ENCODE results near the gene NUDT3. TPM values are rescaled to one million over a fixed set of nuclear protein-coding genes. Genes with fewer than 3 reads are reported as not detected.
A peak's percentile ranks its signal among the peaks of the same experiment; 100 is the strongest.
"Not testable (repeated sequence)": the region's sequence is repeated elsewhere in the genome, so short reads cannot be mapped to it uniquely, and the experiment has no call there.

The NUDT3 gene
- total RNA-seq, 1 experiment from 2014 or later = 20.7 TPM

DNA sequence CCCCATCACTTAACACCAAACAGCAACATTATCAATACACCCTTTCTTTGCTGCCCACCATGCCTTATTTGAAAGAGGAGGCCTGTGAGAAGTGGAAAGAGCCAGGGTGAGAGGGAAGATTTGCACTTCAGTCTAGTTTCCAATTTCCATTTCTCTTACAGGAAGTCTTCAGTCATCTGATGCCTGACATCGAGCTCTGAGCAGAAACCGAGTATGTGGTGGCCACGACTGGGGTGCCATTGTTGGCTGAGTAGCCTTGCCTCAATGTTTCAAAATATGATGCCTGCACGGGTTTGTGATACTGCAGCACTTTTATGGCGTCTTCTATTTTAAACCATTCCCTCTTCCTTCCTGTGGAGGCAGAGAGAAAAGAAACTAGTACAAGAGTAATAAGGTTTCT is 103.9 kb downstream of the NUDT3 start:
- DNase-seq (ENCODE audit: low spot score) = no peak

DNA sequence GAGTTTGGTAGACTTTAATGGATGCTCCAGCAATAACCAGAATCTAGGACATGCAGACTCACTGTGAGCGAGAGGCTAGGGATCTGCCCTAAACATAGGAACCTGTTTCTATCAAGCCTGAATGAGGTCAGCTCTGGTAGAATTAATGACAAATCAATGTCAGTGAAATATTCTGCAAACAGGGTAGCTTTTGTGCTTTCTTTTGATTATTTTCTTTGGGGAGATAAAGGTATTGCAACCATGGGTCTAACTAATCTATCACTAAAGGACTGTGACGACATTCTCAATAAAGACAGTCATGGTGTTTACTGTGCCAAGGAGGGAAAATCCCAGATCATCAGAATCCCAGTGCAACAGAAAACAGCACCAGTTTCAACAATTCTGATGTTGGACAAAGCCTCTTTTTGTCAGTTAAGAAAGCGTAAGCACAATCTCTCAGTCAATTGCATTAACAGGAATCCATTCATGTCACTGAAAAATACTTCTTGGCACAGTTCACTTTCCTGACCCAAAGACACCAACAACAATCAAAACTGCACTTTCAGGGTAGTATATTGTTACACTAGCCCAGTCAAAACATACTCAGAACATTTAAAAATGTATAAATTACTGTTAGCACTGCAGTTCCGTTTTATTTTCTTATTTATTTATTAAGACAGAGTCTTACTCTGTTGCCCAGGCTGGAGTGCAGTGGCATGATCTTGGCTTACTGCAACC is 106.9 kb downstream of the NUDT3 start:
- DNase-seq (ENCODE audit: low spot score) = no peak

DNA sequence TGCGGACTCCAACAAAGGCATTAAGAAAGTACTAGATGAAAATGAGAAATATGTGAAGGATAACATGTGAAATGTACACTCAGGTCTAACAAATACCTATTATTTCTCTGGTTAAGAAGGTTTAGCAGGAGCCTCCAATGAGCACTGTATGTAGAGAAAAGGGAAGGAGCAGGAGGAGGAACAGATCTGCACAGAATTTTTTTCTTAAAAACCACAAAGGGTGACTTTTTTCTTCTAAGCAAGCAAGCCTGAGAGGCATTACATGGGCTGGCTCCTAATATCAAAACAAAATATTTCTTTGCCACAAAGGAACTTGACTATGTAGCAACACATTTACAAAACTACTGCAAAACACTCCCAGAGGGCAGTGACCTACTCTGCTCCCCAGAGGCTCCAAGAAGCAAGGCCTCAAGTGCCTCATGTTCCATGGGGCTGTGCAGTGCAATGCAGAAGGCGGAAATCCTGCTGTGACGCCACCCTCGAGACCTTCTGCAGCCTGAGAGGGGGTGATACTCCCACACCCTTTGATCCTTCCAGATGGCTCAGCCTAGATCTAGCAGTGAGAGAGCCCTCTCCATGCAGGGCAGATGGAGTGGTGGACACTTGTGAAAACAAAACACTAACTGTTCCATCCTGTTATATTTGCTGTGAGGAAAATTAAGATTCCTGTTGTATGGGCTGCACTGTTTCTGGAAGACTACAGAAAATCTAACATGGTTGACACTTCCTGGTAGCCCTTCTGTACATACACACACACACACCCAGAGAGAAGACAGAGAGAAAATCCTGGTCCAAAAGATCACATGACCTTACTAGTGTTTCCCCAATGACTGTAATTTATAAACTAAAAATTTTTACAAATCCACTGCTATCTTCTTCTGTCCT is 107.7 kb downstream of the NUDT3 start:
- DNase-seq (ENCODE audit: low spot score) = no peak

DNA sequence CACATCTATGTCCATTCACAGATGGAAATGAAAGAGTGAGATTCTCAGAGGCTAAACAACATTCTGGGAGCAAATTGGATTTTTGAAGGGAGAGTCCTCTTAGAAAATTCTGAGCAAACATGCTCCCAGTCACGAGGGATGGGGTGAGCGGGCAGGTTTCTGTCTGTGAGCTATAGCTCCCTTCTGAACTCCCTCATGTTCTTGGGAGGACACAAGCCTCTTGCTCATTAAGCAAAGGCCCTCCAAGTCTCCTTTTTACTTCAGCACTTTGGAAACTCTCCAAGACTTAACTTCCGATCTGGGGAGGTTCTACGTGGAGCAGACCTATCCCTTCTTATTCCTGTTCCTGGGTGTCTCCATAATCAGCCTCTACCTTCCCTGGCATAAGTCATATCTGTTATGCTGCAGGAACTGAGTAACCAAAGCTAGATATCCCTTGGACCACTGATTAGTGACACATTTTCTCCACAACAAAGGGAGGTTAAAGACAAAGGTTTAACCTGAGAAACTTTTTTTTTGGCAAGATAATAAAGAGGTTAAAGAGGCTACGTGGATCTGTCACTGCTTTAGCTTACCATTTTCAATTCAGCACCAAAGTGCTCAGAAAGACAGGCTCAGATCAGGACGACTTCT is 110.7 kb downstream of the NUDT3 start:
- DNase-seq (ENCODE audit: low spot score) = no peak

DNA sequence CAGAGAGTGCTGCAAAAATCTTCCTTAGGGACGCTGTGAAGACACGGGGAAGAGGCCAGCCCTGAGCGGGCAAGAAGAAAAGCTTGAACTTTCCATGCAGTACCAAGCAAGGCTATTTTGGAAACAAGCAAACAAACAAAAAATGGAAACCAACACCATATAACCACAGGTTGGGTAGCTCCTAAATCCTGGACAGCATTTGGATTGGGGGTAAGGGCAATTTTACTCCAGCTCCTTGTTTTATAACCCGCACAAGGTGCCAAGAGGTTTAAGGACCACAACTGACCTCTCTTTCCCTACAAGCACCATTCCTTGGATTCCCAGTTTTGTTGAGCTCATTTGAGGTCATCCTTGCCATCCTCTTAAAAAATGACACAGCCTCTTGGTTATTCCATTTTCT is 112.3 kb downstream of the NUDT3 start:
- no peak for DNase-seq (ENCODE audit: low spot score)

DNA sequence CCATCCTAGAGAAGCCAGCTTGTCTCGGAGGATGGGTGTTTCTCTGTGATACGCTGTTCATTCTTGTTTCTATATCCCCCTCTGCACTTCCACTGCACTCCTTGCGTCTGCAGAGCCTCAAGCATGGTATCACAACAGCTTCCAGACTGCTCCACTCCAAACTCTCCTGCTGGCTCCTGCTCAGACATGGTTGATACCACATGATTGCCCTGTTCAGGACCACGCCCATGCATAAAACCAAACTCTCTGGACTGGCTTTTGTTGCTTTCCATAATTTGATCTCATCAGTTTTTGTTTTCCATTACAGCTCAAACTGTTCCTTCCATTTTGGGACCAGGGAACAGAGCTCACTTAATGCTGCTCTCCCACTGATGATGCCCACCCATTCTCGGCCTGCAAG is 113.6 kb downstream of the NUDT3 start:
- no peak for DNase-seq (ENCODE audit: low spot score)

DNA sequence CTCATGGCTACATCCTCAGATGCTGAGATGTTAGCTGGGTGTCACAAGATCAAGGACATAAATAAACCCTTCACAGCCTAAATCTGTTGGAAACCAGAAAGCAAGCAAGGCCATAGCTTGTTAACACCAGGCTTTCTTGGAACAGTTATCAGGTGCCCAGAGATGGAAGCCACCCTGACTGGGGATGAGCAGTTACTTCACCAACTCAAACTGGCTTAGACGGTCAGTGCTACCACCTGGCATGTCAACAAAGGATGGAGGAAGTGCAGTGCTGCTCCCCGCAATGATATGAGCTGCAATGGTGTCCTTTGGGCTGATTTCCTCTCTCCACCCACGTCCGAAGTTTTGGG is 114.7 kb downstream of the NUDT3 start:
- no peak for DNase-seq (ENCODE audit: low spot score)

DNA sequence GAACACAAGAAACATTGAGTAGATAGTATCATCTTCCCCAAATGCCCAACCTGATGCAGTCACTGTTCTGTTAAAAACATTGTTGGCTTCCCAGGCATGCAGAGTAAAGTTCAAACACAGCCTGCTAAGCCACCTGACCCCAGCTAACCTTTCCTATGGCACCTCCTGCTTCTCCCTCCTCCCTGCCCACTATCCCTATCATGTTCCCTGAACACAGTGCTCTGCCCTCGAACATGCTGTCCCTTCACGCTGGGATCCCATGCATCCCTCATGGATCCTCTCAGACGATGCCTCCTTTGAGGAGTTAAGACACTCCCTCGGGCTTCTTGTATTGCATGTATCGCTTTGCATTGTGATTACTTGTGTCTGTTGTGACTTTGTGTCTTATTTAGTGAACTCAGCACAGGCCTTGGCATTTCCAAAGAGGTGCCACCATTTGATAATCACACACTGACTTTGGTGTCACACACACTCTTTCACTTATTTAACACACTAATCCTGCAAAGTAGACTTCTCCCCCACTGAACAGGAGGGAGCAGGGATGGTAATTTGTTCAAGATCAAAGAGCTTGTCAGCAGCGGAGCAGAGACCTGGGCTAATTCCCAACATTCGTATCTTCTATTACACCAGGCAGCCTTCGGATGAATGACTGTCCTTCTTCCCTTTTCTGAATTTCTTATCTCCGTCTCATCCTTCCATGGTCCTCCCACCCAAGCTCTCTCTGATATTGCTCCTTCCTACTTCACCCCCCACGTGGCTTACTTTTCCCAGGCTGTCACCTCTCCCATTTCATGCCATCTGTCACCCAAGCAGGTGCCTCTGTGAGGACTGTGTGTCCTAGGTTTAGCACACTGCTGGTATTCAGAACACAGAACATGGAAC is 115.3 kb downstream of the NUDT3 start:
- DNase-seq (ENCODE audit: low spot score) = no peak

DNA sequence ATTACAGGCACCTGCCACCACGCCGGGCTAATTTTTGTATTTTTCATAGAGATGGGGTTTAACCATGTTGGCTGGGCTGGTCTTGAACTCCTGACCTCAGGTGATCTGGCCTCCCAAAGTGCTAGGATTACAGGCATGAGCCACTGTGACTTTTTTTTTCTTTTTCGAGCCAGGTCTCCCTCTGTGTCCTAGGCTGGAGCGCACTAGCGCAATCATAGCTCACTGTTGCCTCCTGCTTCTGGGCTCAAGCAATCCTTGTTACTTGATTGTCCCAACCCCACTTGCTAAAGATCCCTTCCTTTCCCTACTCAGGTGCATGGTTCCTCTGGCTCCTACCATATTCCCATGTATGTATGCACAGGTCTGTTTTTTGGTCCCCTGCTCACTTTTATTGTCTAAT is 116.3 kb downstream of the NUDT3 start:
- no peak for DNase-seq (ENCODE audit: low spot score)

DNA sequence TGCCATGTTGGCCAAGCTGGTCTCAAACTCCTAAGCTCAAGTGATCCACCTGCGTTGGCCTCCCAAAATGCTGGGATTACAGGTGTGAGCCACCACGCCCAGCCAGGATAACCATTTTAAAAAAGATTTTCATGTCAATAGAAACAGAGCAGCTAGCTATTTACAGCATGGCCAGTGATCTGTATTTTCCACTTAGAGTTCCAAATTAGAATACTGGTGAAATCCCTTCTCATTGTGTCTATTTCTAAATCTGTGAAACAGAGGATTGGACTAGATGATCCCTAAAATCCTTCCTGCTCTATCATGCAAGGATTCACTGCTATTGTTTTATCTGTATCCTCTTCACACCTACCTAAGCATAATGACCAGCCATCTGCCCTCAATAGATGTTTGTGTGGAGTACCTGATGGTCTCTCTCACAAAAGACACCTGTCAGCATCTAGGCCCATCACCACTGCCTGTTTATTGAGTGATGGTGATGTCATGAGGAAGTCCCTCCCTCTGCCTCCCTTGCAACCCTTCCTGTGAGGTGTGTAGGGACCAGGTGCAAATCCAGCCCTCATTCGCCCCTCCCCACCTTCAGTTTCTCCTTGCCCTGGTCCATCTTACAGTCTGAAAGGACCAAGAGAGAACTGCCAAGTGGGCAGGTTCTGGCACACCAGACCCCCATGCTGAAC is 117.2 kb downstream of the NUDT3 start:
- DNase-seq (ENCODE audit: low spot score) = no peak

DNA sequence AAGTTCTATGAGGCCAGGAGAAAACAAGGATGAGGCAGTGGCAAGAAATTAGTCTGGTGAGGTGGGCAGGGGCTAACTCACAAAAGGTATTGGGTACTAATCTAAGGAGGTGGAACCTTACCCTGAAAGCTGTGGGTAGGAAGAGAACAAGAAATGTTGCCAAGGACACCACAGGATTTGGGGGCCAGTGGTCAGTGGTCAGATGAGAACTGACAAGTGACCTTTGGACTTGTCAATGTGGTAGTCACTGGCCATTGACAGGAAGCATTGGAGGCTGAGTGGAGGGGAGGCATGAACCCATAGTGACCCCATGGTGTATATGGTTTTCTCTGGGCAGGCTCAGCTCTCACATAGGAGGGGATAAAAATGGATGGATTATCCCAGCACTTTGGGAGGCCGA is 118.3 kb downstream of the NUDT3 start:
- no peak for DNase-seq (ENCODE audit: low spot score)

DNA sequence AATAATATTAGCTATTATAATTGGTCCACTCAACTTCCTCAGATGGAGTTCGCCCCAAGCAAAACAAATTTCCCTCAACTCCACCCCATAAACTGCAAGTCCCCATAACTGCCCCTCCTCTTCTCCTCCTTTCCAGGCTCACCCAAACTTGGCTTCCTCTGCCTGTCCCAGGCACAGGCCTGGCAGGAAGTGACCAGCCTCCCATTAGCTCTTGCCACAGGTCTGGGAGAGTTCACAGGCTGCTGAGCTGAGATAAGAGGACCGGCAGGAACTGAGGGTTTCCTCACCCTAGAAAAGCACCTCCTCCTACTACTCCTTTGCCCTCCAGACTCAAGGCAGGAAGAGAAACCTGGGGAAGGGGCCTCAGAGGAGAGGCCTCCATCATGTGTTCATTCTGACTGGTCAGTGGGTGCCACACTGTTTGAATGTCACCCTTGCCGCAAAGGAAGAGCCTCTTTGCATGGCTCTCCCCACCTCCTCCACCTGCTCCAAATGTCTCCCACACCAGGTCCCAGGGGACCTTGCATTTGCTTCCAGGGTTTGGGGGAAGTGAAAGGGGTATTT is 119.1 kb downstream of the NUDT3 start:
- DNase-seq (ENCODE audit: low spot score) = no peak

DNA sequence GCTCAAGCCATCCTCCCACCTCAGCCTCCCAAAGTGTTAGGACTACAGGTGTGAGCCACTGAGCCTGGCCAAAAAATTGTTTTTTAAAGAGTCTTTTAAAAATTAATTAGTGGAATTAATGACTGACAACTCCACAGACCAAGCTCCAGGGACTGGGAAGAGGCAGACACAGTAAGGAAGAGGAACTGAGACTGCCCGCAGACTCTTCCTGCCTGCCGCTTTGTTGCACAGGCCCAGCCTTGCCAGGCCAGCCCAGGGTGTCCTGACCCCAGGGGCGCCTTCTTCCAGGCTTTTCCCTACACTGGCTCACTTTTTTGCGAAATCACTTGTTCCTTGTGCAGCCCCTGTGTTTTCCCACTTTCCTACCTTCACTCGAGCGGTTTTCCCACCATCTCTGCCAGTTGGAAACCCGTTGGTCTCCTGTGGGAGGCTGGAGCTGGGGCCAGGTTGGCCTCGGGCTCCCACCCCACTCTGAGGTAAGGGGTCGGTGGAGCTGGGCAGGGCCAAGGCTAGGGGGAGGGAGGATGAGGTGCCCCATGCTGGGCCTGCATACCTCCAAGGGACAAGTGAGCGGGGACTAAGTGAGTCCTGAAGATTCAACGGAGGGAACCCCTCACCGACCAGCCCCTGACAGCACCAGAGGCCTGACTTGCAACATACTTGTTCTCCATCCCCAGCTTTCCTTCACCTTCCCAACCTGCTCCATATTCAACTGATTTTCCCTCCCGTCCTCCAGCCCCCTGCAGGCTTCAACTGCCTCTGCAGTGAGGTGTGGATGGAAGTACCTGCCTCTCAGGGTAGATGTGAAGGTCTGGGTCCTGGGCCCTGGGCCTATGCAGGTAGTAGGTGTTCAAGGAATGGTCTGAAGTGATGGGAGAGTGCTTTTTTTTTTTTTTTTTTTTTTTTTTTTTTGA is 120.2 kb downstream of the NUDT3 start:
- DNase-seq (ENCODE audit: low spot score) = no peak

DNA sequence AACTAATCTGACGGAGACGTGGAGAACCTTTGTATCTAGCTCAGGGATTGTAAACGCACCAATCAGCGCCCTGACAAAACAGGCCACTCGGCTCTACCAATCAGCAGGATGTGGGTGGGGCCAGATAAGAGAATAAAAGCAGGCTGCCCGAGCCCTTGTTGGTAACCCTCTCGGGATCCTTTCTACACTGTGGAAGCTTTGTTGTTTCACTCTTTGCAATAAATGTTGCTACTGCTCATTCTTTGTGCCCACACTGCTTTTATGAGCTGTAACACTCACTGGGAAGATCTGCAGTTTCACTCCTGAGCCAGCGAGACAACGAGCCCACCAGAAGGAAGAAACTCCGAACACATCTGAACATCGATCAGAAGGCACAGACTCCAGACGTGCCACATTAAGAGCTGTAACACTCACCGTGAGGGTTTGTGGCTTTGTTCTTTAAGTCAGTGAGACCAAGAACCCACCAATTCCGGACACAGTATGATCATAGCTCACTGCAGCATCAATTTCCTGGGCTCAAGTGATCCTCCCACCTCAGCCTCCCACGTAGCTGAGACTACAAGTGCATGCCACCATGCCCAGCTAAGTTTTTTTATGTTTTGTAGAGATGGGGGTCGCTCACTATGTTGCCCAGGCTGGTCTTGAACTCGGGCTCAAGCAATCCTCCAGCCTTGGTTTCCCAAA is 122.7 kb downstream of the NUDT3 start:
- not testable (repeated sequence) for DNase-seq (ENCODE audit: low spot score)

DNA sequence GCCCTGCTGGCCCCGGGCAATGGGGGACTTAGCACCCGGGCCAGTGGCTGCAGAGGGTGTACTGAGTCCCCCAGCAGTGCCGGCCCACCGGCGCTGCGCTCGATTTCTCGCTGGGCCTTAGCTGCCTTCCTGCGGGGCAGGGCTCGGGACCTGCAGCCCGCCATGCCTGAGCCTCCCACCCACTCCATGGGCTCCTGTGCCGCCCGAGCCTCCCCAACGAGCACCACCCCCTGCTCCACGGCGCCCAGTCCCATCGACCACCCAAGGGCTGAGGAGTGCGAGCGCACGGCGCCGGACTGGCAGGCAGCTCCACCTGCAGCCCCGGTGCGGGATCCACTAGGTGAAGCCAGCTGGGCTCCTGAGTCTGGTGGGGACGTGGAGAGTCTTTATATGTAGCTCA is 123.3 kb downstream of the NUDT3 start:
- not testable (repeated sequence) for DNase-seq (ENCODE audit: low spot score)

DNA sequence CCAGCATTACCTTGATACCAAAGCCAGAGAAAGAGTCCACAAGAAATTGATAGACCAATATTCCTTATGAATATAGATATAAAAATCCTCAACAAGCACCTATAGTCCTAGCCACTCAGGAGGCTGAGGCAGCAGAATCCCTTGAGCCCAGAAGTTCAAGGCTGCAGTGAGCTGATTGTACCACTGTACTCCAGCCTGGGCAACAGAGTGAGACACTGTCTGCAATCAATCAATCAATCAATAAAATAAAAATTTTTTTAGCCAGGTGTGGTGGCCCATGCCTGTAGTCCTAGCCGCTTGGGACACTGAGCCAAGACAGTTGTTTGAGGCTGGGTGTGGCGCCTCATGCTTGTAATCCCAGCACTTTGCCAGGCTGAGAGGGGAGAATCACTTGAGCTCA is 124.7 kb downstream of the NUDT3 start:
- DNase-seq (ENCODE audit: low spot score) = no peak

DNA sequence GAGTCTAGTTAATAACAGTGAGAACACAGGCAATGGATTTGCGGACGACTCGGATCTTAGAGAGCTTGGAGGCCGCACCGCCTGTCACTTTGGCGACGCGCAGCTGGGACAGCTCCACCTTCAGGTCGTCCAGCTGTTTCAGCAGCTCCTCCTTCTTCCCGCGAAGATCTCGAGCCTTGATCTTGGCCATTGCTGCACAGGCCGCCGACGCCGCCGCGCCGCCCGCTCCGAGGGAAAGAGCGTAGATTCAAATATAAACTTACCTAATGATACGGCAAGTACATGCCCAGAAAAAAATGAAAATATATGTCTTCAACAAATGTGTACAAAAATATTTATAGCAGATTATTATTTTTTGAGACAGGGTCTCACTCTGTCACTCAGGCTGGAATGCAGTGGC is 129.0 kb downstream of the NUDT3 start:
- not testable (repeated sequence) for DNase-seq (ENCODE audit: low spot score)

DNA sequence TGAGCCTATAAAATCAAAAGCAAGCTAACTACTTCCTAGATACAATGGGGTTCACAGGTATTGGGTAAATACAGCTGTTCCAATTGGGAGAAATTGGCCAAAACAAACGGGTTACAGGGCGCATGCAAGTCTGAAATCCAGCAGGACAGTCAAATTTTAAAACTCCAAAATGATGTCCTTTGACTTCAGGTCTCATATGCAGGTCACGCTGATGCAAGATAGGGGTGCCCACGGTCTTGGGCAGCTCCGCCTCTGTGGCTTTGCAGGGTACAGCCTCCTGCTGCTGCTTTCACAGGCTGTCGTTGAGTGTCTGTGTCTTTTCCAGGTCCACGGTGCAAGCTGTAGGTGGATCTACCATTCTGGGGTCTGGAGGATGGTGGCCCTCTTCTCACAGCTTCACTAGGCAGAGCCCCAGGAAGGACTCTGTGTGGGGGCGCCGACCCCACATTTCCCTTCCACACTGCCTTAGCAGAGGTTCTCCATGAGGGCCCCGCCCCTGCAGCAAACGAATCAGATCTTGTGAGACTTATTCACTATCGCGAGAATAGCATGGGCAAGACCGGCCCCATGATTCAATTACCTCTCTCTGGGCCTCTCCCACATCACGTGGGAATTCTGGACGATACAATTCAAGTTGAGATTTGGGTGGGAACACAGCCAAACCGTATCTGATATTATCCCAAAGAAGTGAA is 131.7 kb downstream of the NUDT3 start:
- peak; percentile 78 for DNase-seq (ENCODE audit: low spot score)

Measured in HT-29 (cell line).